Fibroblast of the aortic adventitia (primary cell): ENCODE measurements around the gene SPTBN2. TPM values are rescaled to one million over a fixed set of nuclear protein-coding genes. Genes with fewer than 3 reads are reported as not detected.

ENCODE experiments used
- DNase-seq: peaks from one replicate; pipeline ENCODE4 v3.0.0-alpha.2; 2010; ENCODE audit warnings: low read depth
- H3K4me3 ChIP-seq: 2 replicates; pipeline ENCODE4 v1.5.1; 2011; ENCODE audit warnings: low read depth, mild to moderate bottlenecking, control low read depth, low read length, moderate library complexity
- CTCF ChIP-seq: IDR thresholded peaks from 2 replicates; pipeline ENCODE4 v1.5.1; 2011; ENCODE audit warnings: mild to moderate bottlenecking, low read length, control low read depth, inconsistent platforms; ENCODE audit not compliant: insufficient read depth
- small RNA-seq: library from RNA; depleted of rRNA; stranded (forward); fragments of <200 nt; gene quantifications from one replicate; pipeline ENCODE3, GENCODE V24; 2012
- total RNA-seq: library from RNA; depleted of rRNA; stranded (reverse); fragments of >200 nt; gene quantifications from 2 replicates; pipeline ENCODE4 v1.2.3, GENCODE V29; 2012; ENCODE audit warnings: low replicate concordance

Gene SPTBN2
- total RNA-seq, 1 donor: 0.27 TPM

- no peak for TF ChIP-seq CTCF
- no peak for DNase-seq
- H3K4me3 ChIP-seq: no peak overlapping the region
These were observed 92.6 kb downstream of the SPTBN2 start for GRCh38 chr11:66636411-66636810.

Small RNAs within 50 kb of the gene (small RNA-seq; reads per million reads assigned to genes)
- not detected for gene RN7SL12P

Other genes starting within 250 kb of the SPTBN2 start
- gene DPP3, start 248.8 kb downstream of the SPTBN2 start, total RNA-seq: 19.0 and 31.7 TPM in 2 replicates
- 41.7 and 54.7 TPM in 2 replicates for gene BBS1, start 218.6 kb downstream of the SPTBN2 start, total RNA-seq
- 8.6 and 11.0 TPM in 2 replicates for gene ZDHHC24, start 183.2 kb downstream of the SPTBN2 start, total RNA-seq
- gene ACTN3, start 182.3 kb downstream of the SPTBN2 start, total RNA-seq: not detected in 2 replicates
- 35.0 and 47.1 TPM in 2 replicates for gene CTSF, start 160.6 kb downstream of the SPTBN2 start, total RNA-seq
- 0.45 and 1.1 TPM in 2 replicates for gene CCDC87, start 136.2 kb downstream of the SPTBN2 start, total RNA-seq
- gene CCS, start 136.0 kb downstream of the SPTBN2 start, total RNA-seq: 28.3 and 54.4 TPM in 2 replicates
- 11.4 and 26.9 TPM in 2 replicates for gene RBM14, start 112.6 kb downstream of the SPTBN2 start, total RNA-seq
- 34.5 and 73.8 TPM in 2 replicates for gene RBM4, start 90.5 kb downstream of the SPTBN2 start, total RNA-seq
- gene RBM4B, start 51.3 kb downstream of the SPTBN2 start, total RNA-seq: 7.5 and 23.9 TPM in 2 replicates
- gene RCE1, start 114.2 kb upstream of the SPTBN2 start, total RNA-seq: 5.3 and 10.7 TPM in 2 replicates
- 5.9 and 25.8 TPM in 2 replicates for gene LRFN4, start 127.8 kb upstream of the SPTBN2 start, total RNA-seq
- 12.7 and 21.5 TPM in 2 replicates for gene PC, start 229.2 kb upstream of the SPTBN2 start, total RNA-seq
- gene C11orf86, start 246.1 kb upstream of the SPTBN2 start, total RNA-seq: not detected in 2 replicates